ENCODE measurements around the gene CDH13. TPM values are rescaled to one million over a fixed set of nuclear protein-coding genes. Genes with fewer than 3 reads are reported as not detected.

Gene CDH13
- total RNA-seq, 4 donors from 2014 or later, result 3.4 to 14.8 (median 6.5) TPM

- WGBS, 2 donors, result 78 to 90% methylated on average over 3 of the region's 3 CpGs
These were observed 265.1 kb downstream of the CDH13 start for GRCh38 chr16:82891918-82892317.

GRCh38 chr16:82892324-82892723 is 265.6 kb downstream of the CDH13 start:
- peaks cover 0 to 10% of the 10 kb centered on the region in 2 donors for H3K4me1 ChIP-seq
- WGBS, 2 donors, result 90 to 93% methylated on average over 2 of the region's 2 CpGs

More at GRCh38 chr16:82891918-82892317, 265.1 kb downstream of the CDH13 start:
- DNase-seq, result no peak
- TF ChIP-seq POLR2A (IDR thresholded peaks at IDR 0.05) (no peak), CTCF (IDR thresholded peaks at IDR 0.05) (no peak)
- Histone ChIP-seq H3K9me3 (no peaks in the 10 kb centered on the region), H3K4me1 (peaks cover 0 to 10% of the 10 kb centered on the region in 2 donors), H3K4me3 (replicated peaks in 1 of 3) (no peak overlapping the region), H3K36me3 (no peaks in the 10 kb centered on the region), H3K27me3 (no peaks in the 10 kb centered on the region), H3K27ac (no peak overlapping the region)
- intact Hi-C loops (cut with DNase I), result no loop called here

GRCh38 chr16:82895843-82896242 is 269.1 kb downstream of the CDH13 start:
- no peak for TF ChIP-seq CTCF (IDR thresholded peaks at IDR 0.05)
- no peak for TF ChIP-seq POLR2A (IDR thresholded peaks at IDR 0.05)
- no peak for DNase-seq
- H3K4me1 ChIP-seq, result no peaks in the 10 kb centered on the region
- H3K27ac ChIP-seq, result no peak overlapping the region
- no peak overlapping the region for H3K4me3 ChIP-seq (replicated peaks in 1 of 3)
- intact Hi-C loops (cut with DNase I), result no loop called here
- H3K36me3 ChIP-seq, result no peaks in the 10 kb centered on the region
- no peaks in the 10 kb centered on the region for H3K27me3 ChIP-seq
- H3K9me3 ChIP-seq, result no peaks in the 10 kb centered on the region
- 42 to 49% methylated on average over 4 of the region's 4 CpGs for WGBS, 2 donors

More at GRCh38 chr16:82892324-82892723, 265.6 kb downstream of the CDH13 start:
- no peaks in the 10 kb centered on the region for H3K9me3 ChIP-seq
- no peaks in the 10 kb centered on the region for H3K36me3 ChIP-seq
- DNase-seq, result no peak
- TF ChIP-seq POLR2A (IDR thresholded peaks at IDR 0.05) (no peak), CTCF (IDR thresholded peaks at IDR 0.05) (no peak)
- H3K4me3 ChIP-seq (replicated peaks in 1 of 3), result no peak overlapping the region
- H3K27ac ChIP-seq, result no peak overlapping the region
- H3K27me3 ChIP-seq, result no peaks in the 10 kb centered on the region
- intact Hi-C loops (cut with DNase I), result no loop called here

GRCh38 chr16:82899006-82899405 is 272.2 kb downstream of the CDH13 start:
- H3K27me3 ChIP-seq, result no peaks in the 10 kb centered on the region
- H3K36me3 ChIP-seq, result no peaks in the 10 kb centered on the region
- no peaks in the 10 kb centered on the region for H3K4me1 ChIP-seq
- H3K9me3 ChIP-seq, result no peaks in the 10 kb centered on the region
- TF ChIP-seq POLR2A (IDR thresholded peaks at IDR 0.05) (no peak), CTCF (IDR thresholded peaks at IDR 0.05) (no peak)
- no peak overlapping the region for H3K4me3 ChIP-seq (replicated peaks in 1 of 3)
- no peak overlapping the region for H3K27ac ChIP-seq
- intact Hi-C loops (cut with DNase I), result no loop called here
- no peak for DNase-seq
- 90 to 98% methylated on average over 2 of the region's 2 CpGs for WGBS, 2 donors

GRCh38 chr16:82899731-82900450 is 273.1 kb downstream of the CDH13 start:
- H3K4me1 ChIP-seq, result no peaks in the 10 kb centered on the region
- intact Hi-C loops (cut with DNase I), result no loop called here
- no peaks in the 10 kb centered on the region for H3K36me3 ChIP-seq
- 77 to 81% methylated on average over 4 of the region's 4 CpGs for WGBS, 2 donors
- no peaks in the 10 kb centered on the region for H3K27me3 ChIP-seq
- H3K9me3 ChIP-seq, result no peaks in the 10 kb centered on the region
- no peak overlapping the region for H3K4me3 ChIP-seq (replicated peaks in 1 of 3)
- TF ChIP-seq CTCF (IDR thresholded peaks at IDR 0.05) (no peak), POLR2A (IDR thresholded peaks at IDR 0.05) (no peak)
- no peak for DNase-seq
- H3K27ac ChIP-seq, result no peak overlapping the region

Data from thyroid gland (tissue), 4 donors.